Left forelimb (tissue), 1 donor: ENCODE data around the gene RUNX3.

ENCODE experiments used
- DNase-seq: peaks from one replicate; pipeline ENCODE4 v3.0.0-alpha.2; 2018; ENCODE audit warnings: low spot score

The RUNX3 gene

DNA sequence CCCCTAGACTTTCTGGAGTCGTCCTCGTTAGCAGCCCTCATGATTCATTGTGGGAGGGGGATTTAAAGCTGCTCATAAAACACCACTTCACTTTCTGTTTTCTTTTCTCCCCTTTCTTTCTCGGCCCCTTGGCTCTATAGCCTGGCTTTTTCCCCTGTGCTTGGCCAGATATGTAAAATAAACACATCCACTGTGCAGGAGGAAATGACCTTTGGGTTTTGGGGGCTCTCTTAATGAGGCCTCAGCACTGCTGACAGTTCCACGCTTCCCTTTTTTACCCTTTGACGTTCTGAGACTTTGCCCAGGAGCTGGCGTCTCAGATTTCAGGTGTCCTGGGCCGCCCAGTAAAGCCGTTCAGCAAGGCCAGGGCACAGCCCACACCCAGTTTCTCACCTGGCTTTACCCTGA lies 65.7 kb downstream of the RUNX3 start:
- DNase-seq, result no peak

DNA sequence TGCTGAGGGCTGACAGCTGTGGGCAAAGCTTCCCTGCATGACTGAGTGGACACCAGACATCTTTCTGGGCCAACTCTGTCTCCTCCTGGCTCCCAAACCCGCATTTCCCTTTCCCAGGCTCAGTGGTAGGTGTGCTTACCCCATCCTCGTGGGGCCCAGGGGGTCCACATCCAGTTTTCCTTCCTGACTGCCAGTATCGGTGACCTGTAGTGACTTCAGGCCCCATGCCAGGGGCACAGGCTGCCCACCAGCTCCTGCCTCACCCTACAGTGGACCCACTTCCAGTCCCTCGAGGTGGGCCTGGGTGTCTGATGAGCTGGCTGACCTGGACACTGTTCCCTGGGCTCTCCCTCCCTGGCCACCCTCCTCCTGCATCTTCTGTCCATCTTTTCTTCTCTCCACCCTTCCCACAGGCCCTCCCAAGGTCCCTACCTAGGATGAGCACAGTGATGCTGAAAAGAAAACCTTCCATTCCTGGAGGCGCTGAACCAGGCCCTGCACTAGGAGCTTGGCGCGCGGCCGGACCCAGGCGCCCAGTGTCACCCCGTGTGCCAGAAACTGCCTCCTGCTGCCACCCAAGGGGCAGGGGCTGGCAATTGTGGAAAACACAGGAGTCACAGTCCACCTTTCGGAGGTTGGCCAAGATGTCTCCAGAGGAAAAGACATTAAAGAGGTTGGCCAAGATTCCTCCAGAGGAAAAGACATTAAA lies 67.1 kb downstream of the RUNX3 start:
- no peak for DNase-seq

DNA sequence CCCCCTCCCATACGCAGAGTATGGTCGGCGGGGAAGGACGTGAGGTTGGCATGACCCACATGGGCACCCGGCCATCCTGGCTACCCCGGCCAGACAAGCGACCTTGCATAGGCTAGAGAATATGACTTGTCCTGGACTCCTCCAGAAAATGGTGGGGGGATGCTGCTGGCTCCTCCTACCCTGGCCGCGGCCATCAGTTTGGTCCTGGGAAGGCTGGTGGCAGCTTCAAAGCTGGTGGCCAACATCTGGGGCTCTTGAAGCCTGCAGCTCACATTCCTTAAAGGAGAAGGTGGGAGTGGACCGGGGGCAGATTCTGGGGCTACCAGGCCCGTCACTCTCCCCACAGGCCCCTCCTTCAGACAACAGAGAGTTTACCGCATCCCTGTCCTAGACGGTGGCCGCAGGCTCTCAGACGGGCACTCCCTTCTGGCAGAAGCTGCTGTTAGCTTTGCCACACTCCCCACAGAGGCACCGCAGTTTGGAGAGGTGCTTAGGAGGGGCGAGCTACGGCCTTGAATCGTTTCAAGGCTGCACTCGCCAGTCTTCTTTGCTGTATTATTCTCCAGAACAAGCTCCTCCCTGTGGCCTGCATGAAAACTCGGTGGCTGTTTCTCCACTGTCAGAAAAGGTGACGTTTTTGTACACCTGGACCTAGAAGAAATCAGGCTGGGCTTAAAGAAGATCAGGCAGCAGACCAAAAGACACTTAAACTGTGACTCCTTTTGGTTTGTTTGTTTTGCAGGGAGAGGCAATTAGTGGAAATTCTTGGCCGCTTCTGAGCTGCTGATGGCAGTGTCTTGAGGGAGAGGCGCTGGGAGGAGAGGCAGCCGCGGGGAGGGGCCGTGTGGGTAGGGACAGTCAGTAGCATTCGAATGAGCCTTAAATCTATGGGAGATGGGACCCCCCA lies 68.0 kb downstream of the RUNX3 start:
- DNase-seq, result no peak

DNA sequence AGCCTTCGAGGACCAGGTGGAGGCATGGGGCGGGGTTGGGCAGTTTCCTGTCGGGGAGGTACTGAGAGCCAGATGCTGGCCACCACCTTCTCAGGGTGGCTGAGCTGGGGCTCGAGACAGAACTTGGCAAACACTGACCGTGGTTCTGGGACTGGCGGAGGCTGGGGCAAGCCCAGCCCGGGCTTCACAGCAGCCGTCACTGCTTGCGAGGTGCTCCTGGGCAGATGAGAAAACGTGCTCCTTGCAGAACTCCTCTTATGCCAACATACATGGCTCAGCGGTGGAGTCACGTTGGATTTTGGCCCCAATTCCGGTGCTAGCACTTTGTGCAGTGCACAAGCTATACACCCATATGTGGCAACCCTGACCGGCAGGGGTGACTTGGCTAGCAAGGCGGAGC lies 69.2 kb downstream of the RUNX3 start:
- DNase-seq, result no peak

DNA sequence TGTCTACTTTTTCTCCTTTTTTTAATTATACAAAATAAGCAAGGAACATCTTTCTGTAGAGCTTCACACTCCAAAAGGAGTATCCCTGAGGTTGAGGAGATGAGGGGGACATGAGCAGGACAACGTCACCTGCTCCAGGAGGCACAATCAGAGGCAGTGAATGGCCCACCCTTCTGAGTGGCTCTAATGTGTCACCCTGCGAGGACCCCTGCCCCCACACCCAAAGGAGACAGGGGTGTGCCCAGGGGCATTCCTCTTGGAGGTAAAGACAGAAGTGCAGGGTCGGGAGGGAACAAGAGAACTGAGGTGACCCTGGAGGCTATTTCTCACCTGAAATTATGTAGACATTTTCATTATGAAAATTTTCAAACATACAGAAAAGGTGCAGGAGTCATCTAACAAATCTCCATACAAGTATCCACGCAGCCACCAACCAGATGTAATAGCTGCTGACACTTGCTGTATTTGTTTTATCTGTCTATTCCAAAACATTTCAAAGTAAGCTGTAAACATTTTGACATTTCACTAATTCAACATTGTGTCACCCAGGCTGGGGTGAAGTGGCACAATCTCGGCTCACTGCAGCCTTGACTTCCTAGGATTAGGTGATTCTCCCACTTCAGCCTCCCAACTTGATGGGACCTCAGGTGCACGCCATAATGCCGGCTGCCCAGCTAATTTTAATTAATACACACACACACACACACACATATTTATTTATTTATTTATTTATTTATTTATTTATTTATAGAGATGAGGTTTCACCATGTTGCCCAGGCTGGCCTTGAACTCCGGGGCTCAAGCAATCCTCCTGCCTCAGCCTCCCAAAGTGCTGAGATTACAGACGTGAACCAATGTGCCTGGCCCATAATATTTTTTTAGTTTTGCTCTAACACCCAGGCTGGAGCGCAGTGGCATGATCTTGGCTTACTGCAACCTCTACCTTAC lies 70.7 kb downstream of the RUNX3 start:
- no peak for DNase-seq

- DNase-seq, result no peak
Observed at GRCh38 chr1:24858277-24858676, 71.8 kb downstream of the RUNX3 start.

DNA sequence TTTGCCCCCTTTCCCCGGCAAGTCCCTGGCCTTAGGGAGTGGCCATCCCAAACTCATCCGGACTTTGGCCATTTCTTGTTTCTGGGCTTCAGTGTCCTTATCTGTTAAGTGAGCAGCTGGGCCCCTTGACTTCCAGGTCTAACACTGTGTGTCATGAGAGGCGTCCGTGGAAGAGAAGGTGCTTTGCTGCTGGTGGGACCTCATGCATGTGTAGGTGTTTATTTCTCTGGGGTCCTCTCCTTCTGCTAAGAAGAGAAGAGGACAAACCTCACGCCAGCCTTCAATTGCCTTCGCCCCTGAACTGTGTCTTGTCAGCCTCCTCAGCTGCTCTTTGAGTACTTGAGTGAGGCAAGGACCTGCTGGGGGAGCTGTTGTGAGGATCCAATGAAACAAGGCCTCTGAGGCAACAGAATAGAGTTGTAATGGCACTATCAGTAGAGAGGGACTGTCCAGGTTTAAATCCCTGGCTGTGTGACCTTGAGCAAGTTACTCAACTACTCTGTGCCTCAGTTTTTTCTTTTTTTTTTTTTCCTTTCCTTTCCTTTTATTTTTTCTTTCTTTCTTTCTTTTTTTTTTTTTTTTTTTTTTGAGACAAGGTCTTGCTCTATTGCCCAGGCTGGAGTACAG lies 72.5 kb downstream of the RUNX3 start:
- no peak for DNase-seq

GRCh38 chr1:24856787-24857506 lies 73.1 kb downstream of the RUNX3 start:
- no peak for DNase-seq

DNA sequence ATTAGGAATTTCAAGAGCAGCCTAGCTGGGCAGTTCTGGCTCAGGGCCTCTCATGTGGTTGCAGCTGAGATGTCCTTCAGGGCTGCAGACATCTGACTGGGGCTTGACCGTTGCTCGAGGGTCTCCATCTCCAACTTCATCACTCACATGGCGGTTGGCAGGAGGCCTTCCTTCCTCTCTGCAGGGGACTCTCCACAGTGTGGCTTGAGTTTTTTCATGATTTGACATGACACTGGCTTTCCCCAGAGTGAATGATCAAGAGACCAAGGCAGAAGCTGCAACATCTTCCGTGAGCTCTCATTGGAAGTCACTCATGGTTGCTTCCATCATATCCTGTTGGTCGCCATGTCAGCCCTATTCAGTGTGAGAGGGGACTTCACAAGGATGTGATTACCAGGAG lies 74.6 kb downstream of the RUNX3 start:
- no peak for DNase-seq

GRCh38 chr1:24853649-24854048 lies 76.4 kb downstream of the RUNX3 start:
- no peak for DNase-seq

DNA sequence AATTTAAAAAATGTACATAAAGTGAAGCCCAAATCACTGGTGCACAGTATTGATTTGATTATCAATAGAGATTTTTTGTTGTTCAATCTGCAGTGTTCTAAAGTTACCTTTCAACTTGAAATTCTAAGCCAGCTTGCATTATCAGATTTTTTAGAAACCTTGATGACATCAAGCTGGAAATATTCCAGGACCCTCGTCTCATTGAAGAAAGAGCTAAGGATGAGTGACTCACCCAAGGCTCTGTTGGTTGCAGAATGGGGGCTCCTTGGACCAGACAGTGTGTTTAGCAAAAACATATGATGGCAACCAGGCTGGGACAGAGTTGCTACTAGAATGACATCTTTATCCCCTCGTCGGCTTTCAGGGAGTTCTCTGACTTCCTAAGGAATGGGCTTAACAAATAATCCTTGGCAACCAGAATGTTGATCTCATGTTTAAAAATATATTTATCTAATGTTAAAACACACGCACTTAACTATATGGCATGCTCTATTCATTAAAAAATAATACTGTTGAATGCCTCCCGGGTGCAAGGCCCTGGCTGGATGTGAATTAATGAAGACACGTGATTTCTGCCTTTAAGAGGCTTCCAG lies 79.7 kb downstream of the RUNX3 start:
- no peak for DNase-seq

DNA sequence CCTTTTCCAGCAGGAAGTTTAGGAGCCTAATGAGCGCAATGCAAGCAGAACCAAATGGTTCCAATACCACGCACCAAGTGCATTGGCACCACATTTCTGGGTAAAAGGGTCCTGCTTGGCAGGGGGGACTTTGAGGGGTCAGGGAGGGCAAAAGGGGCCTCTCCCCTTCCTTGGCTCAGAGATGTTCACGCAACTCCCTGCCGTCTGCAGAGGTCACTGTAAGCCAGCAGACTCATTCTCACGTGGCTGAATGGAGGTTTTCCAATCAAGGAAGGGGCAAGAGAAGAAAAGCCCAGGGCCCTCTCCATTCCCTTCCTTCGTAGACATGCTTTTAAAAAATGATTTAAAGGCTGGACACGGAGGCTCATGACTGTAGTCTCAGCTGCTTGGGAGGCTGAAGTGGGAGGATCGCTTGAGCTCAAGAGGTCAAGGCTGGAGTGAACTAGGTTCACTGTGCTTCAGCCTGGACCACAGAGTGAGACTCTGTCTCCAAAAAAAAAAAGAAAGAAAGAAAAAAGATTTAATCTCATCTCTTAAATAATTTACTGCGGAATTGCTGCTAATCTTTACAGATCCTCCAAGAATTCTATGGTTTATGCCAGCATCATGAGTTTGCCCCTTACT lies 80.3 kb downstream of the RUNX3 start:
- DNase-seq, result no peak
